ENCODE data around the gene TPSD1.
"Not testable (repeated sequence)": the region's sequence is repeated elsewhere in the genome, so short reads cannot be mapped to it uniquely, and the experiment has no call there.

The TPSD1 gene

GRCh38 chr16:1279945-1280589, 24.2 kb downstream of the TPSD1 start:
- in situ Hi-C loops (cut with MboI; ENCODE audit: low sequenced_read_pairs), result no loop called here

- in situ Hi-C loops (cut with MboI; ENCODE audit: low sequenced_read_pairs), result no loop called here
Observed at GRCh38 chr16:1280783-1281182, 24.9 kb downstream of the TPSD1 start.

GRCh38 chr16:1281517-1281916, 25.6 kb downstream of the TPSD1 start:
- in situ Hi-C loops (cut with MboI; ENCODE audit: low sequenced_read_pairs), result no loop called here

GRCh38 chr16:1282324-1282973, 26.6 kb downstream of the TPSD1 start:
- in situ Hi-C loops (cut with MboI; ENCODE audit: low sequenced_read_pairs), result no loop called here

- in situ Hi-C loops (cut with MboI; ENCODE audit: low sequenced_read_pairs), result no loop called here
Observed at GRCh38 chr16:1283296-1283695, 27.4 kb downstream of the TPSD1 start.

- in situ Hi-C loops (cut with MboI; ENCODE audit: low sequenced_read_pairs), result no loop called here
Observed at GRCh38 chr16:1283996-1284616, 28.2 kb downstream of the TPSD1 start.

- in situ Hi-C loops (cut with MboI; ENCODE audit: low sequenced_read_pairs), result no loop called here
Observed at GRCh38 chr16:1285669-1286512, 30.0 kb downstream of the TPSD1 start.

GRCh38 chr16:1286513-1287094, 30.7 kb downstream of the TPSD1 start:
- in situ Hi-C loops (cut with MboI; ENCODE audit: low sequenced_read_pairs), result no loop called here

- in situ Hi-C loops (cut with MboI; ENCODE audit: low sequenced_read_pairs), result no loop called here
Observed at GRCh38 chr16:1287982-1288670, 32.3 kb downstream of the TPSD1 start.

- in situ Hi-C loops (cut with MboI; ENCODE audit: low sequenced_read_pairs), result no loop called here
Observed at GRCh38 chr16:1288813-1289476, 33.1 kb downstream of the TPSD1 start.

- in situ Hi-C loops (cut with MboI; ENCODE audit: low sequenced_read_pairs), result no loop called here
Observed at GRCh38 chr16:1289477-1289866, 33.6 kb downstream of the TPSD1 start.

- in situ Hi-C loops (cut with MboI; ENCODE audit: low sequenced_read_pairs), result no loop called here
Observed at GRCh38 chr16:1290063-1290501, 34.2 kb downstream of the TPSD1 start.

GRCh38 chr16:1290860-1291575, 35.1 kb downstream of the TPSD1 start:
- in situ Hi-C loops (cut with MboI; ENCODE audit: low sequenced_read_pairs), result no loop called here

- in situ Hi-C loops (cut with MboI; ENCODE audit: low sequenced_read_pairs), result no loop called here
Observed at GRCh38 chr16:1291576-1291974, 35.7 kb downstream of the TPSD1 start.

GRCh38 chr16:1292208-1292607, 36.3 kb downstream of the TPSD1 start:
- in situ Hi-C loops (cut with MboI; ENCODE audit: low sequenced_read_pairs), result not testable (repeated sequence)

GRCh38 chr16:1292808-1293207, 36.9 kb downstream of the TPSD1 start:
- in situ Hi-C loops (cut with MboI; ENCODE audit: low sequenced_read_pairs), result not testable (repeated sequence)

- in situ Hi-C loops (cut with MboI; ENCODE audit: low sequenced_read_pairs), result no loop called here
Observed at GRCh38 chr16:1293921-1294656, 38.2 kb downstream of the TPSD1 start.

GRCh38 chr16:1295465-1295864, 39.6 kb downstream of the TPSD1 start:
- in situ Hi-C loops (cut with MboI; ENCODE audit: low sequenced_read_pairs), result no loop called here

GRCh38 chr16:1296688-1297017, 40.8 kb downstream of the TPSD1 start:
- in situ Hi-C loops (cut with MboI; ENCODE audit: low sequenced_read_pairs), result not testable (repeated sequence)
